HK-2 (cell line): ENCODE measurements around the gene LPIN2.

Source experiments
- DNase-seq: peaks from one replicate; pipeline ENCODE4 v3.0.0-alpha.2; 2018; ENCODE audit not compliant: unreplicated experiment

The LPIN2 gene

GRCh38 chr18:2981212-2981728, 31.7 kb downstream of the LPIN2 start:
- DNase-seq = no peak

DNA sequence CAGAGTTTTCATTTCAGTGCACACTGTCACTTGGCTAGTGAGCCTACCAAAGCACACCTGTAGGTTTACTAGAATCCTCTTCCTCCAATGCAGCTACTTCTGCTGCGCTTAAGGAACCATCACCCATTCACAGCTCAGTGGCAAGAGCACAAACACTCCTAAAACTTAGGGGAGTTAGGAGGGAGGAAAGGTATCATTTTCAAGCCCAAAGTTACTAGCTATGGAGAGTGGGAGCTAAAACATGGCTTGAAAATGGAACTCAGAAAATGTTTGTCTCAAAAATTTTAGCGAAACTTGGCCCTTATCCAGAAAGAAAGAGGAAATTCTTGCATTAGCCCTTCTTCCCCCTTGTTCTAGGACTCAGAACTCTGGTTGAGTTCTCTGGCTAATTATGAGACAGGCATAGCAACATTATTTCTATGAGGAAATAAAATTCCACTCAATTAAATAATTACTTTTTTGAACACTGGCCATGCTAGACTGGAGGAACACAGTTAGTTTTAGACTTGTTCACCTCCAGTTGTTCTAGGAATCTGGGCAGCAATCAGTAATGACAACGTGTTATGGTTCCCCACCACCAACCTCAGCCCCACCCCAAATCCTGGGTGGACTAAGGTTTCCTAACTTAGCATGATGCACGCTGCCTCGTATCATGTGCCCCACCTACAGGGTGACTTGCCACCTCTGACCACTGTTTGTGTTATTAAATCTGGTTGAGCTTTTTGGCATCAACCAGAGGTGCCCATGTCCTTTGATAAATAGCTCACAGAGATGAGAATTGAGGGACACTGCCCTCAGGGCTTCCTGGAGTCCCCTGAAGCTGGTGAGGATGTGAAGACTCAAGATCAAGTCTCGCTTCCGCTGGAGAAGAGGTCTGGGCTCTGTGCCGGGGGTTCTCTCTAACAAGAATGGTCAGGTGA, 32.8 kb downstream of the LPIN2 start:
- DNase-seq = no peak

DNA sequence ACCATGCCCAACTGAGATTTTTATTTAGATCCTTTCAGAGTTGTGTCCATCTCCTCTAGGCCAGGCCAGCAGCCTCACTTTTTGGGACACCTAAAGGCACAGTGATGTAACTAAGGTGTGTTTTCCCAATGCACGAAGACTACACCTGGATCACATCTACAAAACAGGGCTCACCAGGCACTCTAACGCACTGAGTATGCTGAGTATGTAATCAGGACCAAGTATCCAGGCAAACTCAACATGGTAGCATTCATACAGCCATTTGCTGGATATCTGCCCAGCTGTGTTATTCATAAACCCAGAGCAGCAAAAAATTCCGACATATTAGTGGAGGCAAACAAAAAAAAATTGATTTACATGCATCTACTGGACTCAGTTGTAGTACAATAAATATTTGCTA, 33.8 kb downstream of the LPIN2 start:
- DNase-seq = no peak

- peak; percentile 30 for DNase-seq
Measured at GRCh38 chr18:2978661-2979106, 34.3 kb downstream of the LPIN2 start.

- DNase-seq = no peak
Measured at GRCh38 chr18:2978208-2978607, 34.7 kb downstream of the LPIN2 start.

DNA sequence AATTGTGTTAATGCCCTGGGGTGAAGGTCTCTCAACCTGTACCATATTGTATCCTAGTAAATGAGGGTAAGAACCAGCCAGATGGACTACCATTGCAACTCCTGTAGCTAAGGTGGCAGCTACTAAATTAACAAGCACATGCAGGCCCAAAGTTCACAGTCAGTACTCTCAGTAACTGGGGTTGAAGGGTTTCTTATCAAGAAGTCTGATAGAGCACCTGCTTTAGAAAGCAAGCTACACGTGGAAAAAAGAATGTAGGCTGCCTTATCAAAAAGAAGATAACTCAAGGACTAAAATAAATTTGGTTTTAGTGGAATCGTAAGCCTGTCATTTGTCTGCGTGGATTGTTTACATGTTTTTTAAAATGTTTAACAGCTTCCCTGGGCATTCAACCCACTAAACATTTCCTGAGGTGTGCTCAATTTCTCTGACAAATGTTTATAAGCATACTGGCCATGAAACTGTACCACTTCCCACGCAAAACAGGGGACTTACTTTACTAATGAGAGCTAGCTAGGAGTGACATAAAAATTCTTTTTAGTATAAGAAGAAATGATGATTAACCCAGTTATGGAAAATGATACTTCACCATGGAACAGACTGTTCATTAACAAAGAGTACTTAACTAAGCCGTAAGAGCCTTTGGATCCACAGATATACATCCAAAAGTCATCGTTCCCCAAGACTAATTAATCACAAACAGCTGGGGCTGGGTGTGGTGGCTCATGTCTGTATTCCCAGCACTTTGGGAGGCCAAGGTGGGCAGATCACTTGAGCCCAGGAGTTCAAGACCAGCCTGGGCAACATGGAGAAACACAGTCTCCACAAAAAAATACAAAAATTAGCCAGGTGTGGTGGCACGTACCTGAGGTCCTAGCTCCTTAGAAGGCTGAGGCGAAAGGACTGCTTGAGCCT, 36.5 kb downstream of the LPIN2 start:
- no peak for DNase-seq

DNA sequence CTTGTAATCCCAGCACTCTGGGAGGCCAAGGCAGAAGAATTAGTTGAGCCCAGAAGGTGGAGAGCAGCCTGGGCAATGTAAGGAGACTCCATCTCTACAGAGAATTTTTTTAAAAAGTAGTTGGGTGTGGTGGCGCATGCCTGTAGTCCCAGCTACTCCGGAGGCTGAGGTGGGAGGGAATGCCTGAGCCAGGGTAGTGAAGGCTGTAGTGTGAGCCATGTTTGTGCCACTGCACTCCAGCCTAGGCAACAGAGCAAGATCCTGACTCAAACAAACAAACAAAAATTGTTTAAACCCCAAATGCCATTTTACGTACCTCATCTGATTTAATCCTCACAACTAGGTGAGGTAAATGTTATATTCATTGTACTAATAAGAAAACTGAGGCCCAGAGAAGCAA, 38.2 kb downstream of the LPIN2 start:
- DNase-seq = no peak

- no peak for DNase-seq
Measured at GRCh38 chr18:2971741-2972552, 41.0 kb downstream of the LPIN2 start.

DNA sequence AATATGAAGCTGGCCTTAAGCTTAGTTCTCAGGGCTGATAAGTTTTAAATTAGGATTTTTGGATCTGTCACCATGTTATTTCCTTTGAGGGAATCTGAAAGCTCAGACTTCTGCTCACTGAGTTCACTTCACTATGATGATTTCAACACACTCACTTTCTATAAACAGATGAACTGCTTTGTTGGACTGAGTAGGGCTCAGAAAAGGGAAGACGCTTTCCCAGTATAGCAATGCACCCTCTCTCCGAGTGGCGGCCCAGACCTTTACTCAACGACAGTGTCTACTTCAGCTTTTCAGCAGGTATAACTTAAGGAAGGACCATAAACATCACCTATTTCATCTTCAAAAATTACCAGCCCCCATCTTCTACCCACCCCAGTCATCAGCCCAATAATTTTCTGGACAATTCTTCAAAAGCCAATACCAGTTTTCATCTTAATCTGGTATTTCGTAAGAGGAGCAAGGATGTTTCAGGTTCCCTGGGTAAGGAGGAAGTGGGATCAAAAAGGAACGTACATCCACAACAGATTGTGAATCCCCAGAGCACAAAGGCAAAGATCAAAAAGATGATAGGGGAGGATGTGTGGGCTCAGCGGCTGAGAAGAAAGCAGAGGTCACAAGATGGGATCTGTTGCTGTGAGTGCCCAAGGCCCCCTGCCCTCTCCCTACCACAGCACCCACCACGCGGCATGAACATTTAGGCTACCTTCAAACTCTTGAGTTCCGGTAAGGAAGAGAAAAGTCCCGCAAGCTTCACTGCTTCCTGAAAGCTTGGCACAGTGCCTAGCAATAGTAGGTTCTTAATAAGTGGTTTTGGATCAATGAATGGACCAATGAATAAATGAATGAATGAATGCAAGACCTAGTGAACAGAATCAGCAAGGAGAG, 41.9 kb downstream of the LPIN2 start:
- no peak for DNase-seq

DNA sequence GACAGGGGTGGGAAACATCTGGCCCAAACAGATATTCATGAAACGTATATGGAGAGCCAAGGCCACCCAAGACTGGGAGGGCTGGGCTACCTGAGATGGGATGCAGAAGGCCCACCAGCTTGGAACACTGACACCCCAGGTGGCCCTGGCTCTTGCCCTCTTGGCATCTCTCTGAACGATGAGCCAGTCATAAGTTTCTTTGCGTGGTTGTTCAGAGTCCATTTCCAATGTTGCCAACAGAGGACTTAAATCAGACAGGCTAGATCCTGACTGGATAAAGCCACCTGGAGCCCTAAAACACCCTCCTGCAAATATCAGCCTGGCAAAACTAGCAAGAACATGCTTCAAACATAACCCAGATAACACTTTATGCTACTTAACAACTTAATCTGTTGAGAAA, 42.6 kb downstream of the LPIN2 start:
- DNase-seq = no peak

DNA sequence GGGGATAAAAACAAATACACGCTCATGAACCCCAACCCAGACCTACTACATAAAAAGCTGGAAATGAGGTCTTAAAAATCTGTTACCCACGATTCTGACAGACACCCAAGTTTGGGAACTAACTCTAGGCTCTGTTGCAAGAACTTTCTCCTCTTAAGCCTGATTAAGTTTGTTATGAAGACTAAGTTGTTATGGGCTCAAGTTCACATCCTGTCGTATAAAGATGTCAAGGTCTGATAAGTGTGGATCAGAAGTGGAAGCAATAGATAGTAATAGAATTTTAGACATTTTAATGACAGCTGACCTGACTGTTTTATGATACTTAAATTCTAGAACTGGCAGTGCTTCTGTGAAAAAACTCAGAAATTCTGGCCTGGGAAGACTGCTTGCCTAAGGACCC, 43.2 kb downstream of the LPIN2 start:
- DNase-seq = no peak

GRCh38 chr18:2968606-2969005, 44.3 kb downstream of the LPIN2 start:
- no peak for DNase-seq

DNA sequence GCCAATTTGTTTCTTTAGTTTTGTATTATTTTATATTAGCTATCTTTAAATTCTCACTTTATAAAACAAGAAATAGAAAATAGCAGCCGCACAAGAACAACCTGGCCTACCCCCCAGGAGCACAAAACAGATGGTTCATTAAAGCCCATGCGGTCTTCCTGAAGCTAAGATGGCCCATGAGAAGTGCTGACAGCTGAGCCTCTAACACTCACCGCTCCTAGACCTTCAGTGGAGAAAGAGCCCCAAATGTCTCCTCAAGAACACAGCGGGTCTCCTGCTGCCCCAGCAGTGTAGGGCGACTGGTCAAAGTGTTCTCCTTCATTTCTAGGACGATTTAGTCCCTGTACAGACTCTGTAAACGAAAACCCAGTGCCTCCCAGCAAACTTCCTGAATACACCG, 45.1 kb downstream of the LPIN2 start:
- no peak for DNase-seq

- DNase-seq = no peak
Measured at GRCh38 chr18:2967357-2967756, 45.6 kb downstream of the LPIN2 start.

DNA sequence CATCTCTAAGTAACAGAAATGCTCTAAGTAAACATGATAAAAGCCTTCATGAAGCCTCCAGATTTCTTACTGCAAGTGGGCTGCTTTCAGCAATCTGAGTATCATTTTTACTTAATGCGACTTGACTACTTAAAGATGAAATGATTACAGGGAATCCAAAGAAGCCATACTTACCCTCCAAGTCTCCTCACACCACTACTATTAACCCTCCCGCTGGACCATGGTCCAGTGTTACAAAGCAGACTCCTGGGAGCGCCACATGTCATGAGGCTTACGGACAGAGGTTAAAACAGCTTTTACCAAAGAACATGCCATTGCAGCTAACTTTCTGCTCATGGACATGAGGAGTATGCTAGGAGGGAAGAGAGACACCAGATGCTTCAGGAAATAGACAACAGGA, 46.4 kb downstream of the LPIN2 start:
- no peak for DNase-seq

DNA sequence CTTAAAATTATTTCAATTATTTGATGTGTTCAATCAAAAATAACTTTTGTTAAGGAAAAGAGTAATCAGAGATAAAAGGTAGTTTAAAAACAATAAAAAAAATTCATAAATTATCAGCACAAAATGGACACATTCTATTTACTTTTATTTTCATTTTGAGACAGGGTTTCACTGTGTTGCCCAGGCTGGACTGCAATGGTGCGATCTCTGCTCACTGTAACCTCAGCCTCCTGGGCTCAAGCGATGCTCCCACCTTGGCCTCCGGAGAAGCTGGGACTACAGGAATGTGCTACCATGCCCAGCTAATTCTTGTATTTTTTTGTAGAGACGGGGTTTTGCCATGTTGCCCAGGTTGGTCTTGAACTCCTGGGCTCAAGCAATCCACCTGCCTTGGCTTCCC, 47.1 kb downstream of the LPIN2 start:
- DNase-seq = no peak

- DNase-seq = no peak
Measured at GRCh38 chr18:2964361-2965010, 48.5 kb downstream of the LPIN2 start.
